Testis (tissue), 2 donors: Measurements from ENCODE around the gene ISG15.

Experiments
- CTCF ChIP-seq, 3 experiments: fragments of 450-650 bp in 2 of 3; fragments of 200-600 bp in 1 of 3; sonication (generic) in 1 of 3; IDR thresholded peaks; one replicate each; pipeline ENCODE4 v1.5.1; 2016 to 2019; ENCODE audit warnings: antibody characterized with exemption in 3 of 3, mild to moderate bottlenecking in 2 of 3, moderate library complexity in 1 of 3
- POLR2A ChIP-seq: fragments of 450-650 bp; IDR thresholded peaks from one replicate; pipeline ENCODE4 v1.6.1; 2017; ENCODE audit warnings: antibody characterized with exemption, mild to moderate bottlenecking, moderate library complexity

- no peak for TF ChIP-seq CTCF (IDR thresholded peaks at IDR 0.05)
- TF ChIP-seq POLR2A = no peak
Measured at GRCh38 chr1:1004780-1005697, 8.3 kb upstream of the ISG15 start.
